ENCODE results near the gene ADAMTSL3.

DNA sequence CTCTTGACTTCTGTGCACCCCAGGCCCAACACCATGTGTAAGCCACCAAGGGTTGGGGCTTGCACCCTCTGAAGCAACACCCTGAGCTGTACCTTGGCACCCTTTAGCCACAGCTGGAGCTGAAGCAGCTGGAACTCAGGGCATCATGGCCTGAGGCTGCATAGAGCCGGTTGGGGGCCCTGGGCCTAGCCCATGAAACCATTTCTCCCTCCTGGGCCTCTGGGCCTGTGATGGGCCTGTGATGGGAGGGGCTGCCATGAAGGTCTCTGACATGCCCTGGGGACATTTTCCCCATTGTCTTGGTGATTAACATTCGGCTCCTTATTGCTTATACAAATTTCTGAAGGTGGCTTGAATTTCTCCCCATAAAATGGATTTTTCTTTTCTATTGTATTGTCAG lies 22.4 kb upstream of the ADAMTSL3 start:
- TF ChIP-seq YY1 (IDR thresholded peaks at IDR 0.05; ENCODE audit: insufficient read depth, insufficient read length), result no peak
- TF ChIP-seq SUZ12 (IDR thresholded peaks at IDR 0.05; ENCODE audit: extremely low read depth, insufficient read depth, insufficient read length), result no peak
